ENCODE measurements around the gene CAPN10. TPM values are rescaled to one million over a fixed set of nuclear protein-coding genes. Genes with fewer than 3 reads are reported as not detected.

The CAPN10 gene
- total RNA-seq, 1 experiment from 2014 or later: 47.4 TPM

DNA sequence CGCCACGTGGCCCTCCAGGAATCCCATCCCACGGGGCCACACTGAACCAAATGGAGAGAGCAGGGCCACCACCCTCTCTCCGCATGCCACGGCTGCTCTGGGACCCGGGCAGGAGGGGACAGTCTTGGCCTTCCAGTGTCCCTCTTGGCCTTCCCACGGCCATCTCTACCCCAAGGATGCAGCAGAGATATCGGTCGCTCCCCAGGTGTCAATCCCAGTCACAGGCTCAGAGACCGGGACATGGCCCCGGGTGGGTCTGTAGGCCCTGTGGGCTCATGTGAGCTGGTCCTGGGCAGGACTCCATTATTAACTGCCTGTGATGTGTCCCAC is 15.3 kb downstream of the CAPN10 start:
- Histone ChIP-seq H4K20me1 (ENCODE audit: control insufficient read depth, insufficient read depth, insufficient read length) (no peaks in the 10 kb centered on the region), H3K4me1 (ENCODE audit: insufficient read depth, low read length) (no peaks in the 10 kb centered on the region), H2BK15ac (ENCODE audit: low read depth, low read length) (no peak overlapping the region), H3K4me2 (ENCODE audit: insufficient read depth, insufficient read length, low read length) (no peak overlapping the region), H3K23ac (ENCODE audit: insufficient read length, low read depth, low read length) (no peak overlapping the region), H4K91ac (ENCODE audit: insufficient read length, low read depth, low read length) (no peak overlapping the region), H3K18ac (ENCODE audit: insufficient read length, low read depth, low read length) (no peak overlapping the region), H3K4ac (ENCODE audit: low read depth, low read length) (no peak overlapping the region), H3K9me3 (ENCODE audit: control insufficient read depth, low read depth, low read length) (no peaks in the 10 kb centered on the region), H3K27ac (ENCODE audit: insufficient read length, low read depth, low read length) (no peak overlapping the region), H3K56ac (ENCODE audit: insufficient read length, low read depth, low read length) (no peak overlapping the region), H3K9ac (ENCODE audit: extremely low read depth, insufficient read length, low read length) (no peak overlapping the region), H3K79me1 (ENCODE audit: insufficient read depth, low read depth, low read length, poor library complexity, severe bottlenecking) (no peaks in the 10 kb centered on the region), H2BK20ac (ENCODE audit: low read depth, low read length, poor library complexity, severe bottlenecking) (no peak overlapping the region), H4K5ac (ENCODE audit: insufficient read length, low read depth, low read length) (no peak overlapping the region), H2AK5ac (ENCODE audit: insufficient read length, low read length) (no peak overlapping the region), H2BK5ac (ENCODE audit: insufficient read length, low read length) (no peak overlapping the region), H2AFZ (ENCODE audit: low read length) (no peak overlapping the region), H3K14ac (ENCODE audit: insufficient read depth, low read length) (no peak overlapping the region), H3K79me2 (ENCODE audit: insufficient read depth, low read length) (no peaks in the 10 kb centered on the region), H3K27me3 (ENCODE audit: insufficient read depth, low read length) (no peaks in the 10 kb centered on the region), H3K23me2 (ENCODE audit: insufficient read length, low read depth, low read length, poor library complexity, severe bottlenecking) (no peaks in the 10 kb centered on the region), H4K8ac (replicated peaks; ENCODE audit: insufficient read length, low read depth, low read length) (no peak overlapping the region), H2BK120ac (ENCODE audit: low read depth, low read length, poor library complexity, severe bottlenecking) (no peak overlapping the region), H3T11ph (ENCODE audit: low read length) (no peak overlapping the region), H2BK12ac (ENCODE audit: insufficient read length, low read depth, low read length) (no peak overlapping the region)
- Mint-ChIP-seq H3K4me1 (no peaks in the 10 kb centered on the region; a peak in 1 of 4 replicates), H3K27ac (no peak overlapping the region), H3K9me3 (no peaks in the 10 kb centered on the region), H3K36me3 (ENCODE audit: insufficient read depth in 1 of 3, low read depth in 3 of 3) (peaks cover 0 to 7% (median 0%) of the 10 kb centered on the region in 3 experiments; a peak in 2 of 7 replicates), H3K27me3 (ENCODE audit: low read depth) (peaks cover 3% of the 10 kb centered on the region), H3K4me3 (no peak overlapping the region)
- no peak for DNase-seq
- WGBS (ENCODE audit: extremely low coverage, insufficient read length, low lambda C conversion rate): no CpG with 5 or more reads among the region's 11 CpGs
- TF ChIP-seq, protein P1, sequence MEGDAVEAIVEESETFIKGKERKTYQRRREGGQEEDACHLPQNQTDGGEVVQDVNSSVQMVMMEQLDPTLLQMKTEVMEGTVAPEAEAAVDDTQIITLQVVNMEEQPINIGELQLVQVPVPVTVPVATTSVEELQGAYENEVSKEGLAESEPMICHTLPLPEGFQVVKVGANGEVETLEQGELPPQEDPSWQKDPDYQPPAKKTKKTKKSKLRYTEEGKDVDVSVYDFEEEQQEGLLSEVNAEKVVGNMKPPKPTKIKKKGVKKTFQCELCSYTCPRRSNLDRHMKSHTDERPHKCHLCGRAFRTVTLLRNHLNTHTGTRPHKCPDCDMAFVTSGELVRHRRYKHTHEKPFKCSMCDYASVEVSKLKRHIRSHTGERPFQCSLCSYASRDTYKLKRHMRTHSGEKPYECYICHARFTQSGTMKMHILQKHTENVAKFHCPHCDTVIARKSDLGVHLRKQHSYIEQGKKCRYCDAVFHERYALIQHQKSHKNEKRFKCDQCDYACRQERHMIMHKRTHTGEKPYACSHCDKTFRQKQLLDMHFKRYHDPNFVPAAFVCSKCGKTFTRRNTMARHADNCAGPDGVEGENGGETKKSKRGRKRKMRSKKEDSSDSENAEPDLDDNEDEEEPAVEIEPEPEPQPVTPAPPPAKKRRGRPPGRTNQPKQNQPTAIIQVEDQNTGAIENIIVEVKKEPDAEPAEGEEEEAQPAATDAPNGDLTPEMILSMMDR (conservative IDR thresholded peaks at IDR 0.05): no peak
